ENCODE measurements around the gene CCDC191. TPM values are rescaled to one million over a fixed set of nuclear protein-coding genes. Genes with fewer than 3 reads are reported as not detected.

The CCDC191 gene
- total RNA-seq, 1 donor from 2014 or later = 15.6 TPM

DNA sequence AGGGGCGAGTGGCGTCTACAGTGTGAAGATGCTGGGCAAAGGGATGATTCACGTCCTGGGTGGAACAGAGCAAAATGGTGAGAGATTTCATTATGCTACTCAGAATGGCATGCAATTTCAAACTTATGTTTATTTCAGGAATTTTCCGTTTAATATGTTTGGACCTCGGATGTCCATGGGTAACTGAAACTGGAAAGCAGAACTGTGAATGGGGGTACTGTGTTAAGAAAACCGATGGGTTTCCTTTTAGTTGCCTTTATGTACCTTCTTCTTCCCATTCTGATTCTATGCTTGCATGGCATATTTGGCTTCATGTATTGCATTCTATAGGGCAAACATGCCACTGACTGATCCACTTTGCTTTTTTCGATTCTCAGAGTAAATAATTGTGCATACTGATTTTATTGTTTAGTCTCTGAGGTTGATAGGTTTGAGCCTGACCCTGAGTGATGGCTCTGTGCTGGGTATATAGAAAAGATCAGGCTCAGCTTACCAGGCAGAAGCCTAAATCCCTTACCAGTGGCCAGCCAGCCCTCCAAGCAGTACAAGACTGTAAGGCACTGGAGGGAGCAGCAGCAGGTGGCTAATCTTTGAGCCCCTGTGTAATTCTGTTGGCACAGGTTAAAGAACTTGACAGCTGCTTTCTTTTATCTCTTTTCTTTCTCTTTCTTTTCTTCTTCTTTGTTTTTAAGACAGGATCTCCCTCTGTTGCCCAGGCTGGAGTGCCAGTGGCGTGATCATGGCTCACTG, 4.8 kb upstream of the CCDC191 start:
- Mint-ChIP-seq H3K9me3 (ENCODE audit: low read depth) (no peaks in the 10 kb centered on the region), H3K27ac (no peak overlapping the region), H3K36me3 (ENCODE audit: insufficient read depth) (peaks cover 2% of the 10 kb centered on the region), H3K27me3 (no peaks in the 10 kb centered on the region), H3K4me1 (ENCODE audit: low read depth) (peaks cover 10% of the 10 kb centered on the region), H3K4me3 (ENCODE audit: low read depth) (no peak overlapping the region)
- DNase-seq (ENCODE audit: low spot score, unreplicated experiment) = no peak
- TF ChIP-seq, protein P1, sequence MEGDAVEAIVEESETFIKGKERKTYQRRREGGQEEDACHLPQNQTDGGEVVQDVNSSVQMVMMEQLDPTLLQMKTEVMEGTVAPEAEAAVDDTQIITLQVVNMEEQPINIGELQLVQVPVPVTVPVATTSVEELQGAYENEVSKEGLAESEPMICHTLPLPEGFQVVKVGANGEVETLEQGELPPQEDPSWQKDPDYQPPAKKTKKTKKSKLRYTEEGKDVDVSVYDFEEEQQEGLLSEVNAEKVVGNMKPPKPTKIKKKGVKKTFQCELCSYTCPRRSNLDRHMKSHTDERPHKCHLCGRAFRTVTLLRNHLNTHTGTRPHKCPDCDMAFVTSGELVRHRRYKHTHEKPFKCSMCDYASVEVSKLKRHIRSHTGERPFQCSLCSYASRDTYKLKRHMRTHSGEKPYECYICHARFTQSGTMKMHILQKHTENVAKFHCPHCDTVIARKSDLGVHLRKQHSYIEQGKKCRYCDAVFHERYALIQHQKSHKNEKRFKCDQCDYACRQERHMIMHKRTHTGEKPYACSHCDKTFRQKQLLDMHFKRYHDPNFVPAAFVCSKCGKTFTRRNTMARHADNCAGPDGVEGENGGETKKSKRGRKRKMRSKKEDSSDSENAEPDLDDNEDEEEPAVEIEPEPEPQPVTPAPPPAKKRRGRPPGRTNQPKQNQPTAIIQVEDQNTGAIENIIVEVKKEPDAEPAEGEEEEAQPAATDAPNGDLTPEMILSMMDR (IDR thresholded peaks at IDR 0.05; ENCODE audit: unreplicated experiment) = no peak

DNA sequence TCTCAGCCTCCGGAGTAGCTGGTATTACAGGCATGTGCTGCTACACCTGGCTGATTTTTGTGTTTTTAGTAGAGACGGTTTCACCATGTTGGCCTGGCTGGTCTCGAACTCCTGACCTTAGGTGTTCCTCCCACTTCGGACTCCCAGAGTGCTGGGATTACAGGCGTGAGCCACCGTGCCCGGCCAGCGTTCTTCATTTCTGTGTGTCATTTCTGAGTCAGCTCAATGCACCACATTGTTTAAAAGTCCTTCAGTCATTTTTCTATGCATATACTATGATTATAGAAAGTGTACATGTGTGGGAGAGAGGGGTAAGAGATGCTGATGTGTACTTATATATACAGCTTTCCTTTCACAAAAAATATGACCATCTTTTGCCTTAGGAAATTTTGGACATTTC, 2.3 kb upstream of the CCDC191 start:
- Mint-ChIP-seq H3K27ac (no peak overlapping the region), H3K4me1 (ENCODE audit: low read depth) (peaks cover 16% of the 10 kb centered on the region), H3K4me3 (ENCODE audit: low read depth) (peak overlapping the region; percentile 51), H3K9me3 (ENCODE audit: low read depth) (no peaks in the 10 kb centered on the region), H3K27me3 (no peaks in the 10 kb centered on the region), H3K36me3 (ENCODE audit: insufficient read depth) (no peaks in the 10 kb centered on the region)
- TF ChIP-seq, protein P1 (IDR thresholded peaks at IDR 0.05; ENCODE audit: unreplicated experiment) = no peak
- DNase-seq (ENCODE audit: low spot score, unreplicated experiment) = no peak

DNA sequence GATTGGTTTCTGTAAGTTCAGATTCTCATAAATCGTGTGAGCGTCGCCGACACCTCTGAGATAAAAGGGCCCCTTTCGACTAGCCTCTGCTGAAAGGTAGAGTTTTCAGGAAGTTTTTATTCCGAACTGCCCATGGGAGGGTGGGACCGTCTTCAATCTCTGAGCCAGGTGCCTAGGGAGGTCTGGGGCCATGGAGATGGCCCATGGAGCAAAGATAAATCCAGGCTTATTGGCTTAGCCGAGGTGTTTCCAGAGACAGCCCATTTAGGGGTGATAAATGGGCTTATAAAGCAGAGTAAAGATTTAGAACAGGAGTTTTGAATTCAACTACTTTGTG, 653 bp upstream of the CCDC191 start:
- Mint-ChIP-seq H3K9me3 (ENCODE audit: low read depth) (no peaks in the 10 kb centered on the region), H3K4me1 (ENCODE audit: low read depth) (peaks cover 16% of the 10 kb centered on the region), H3K27ac (peak overlapping the region; percentile 96), H3K4me3 (ENCODE audit: low read depth) (peak overlapping the region; percentile 94), H3K27me3 (no peaks in the 10 kb centered on the region), H3K36me3 (ENCODE audit: insufficient read depth) (no peaks in the 10 kb centered on the region)
- no peak for DNase-seq (ENCODE audit: low spot score, unreplicated experiment)
- TF ChIP-seq, protein P1 (IDR thresholded peaks at IDR 0.05; ENCODE audit: unreplicated experiment) = no peak

DNA sequence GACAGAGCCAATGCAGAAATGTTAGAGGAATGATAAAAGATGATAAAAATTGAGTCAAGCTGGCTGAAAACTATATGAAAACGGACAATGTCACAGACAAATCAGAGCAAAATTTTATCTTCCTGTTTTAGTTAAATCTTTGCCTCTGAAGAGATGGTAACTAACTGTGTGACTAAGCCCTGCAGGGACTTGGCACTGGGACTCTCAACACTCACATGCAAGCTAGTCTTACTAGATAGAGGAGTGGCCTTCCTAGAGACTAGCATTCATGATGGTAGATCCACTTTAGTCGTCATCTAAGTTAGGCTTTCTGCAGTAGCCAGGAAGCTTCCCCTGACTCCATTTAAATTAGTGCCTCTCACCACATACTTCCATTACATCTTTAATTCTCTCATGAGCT, 4.1 kb downstream of the CCDC191 start:
- Mint-ChIP-seq H3K27ac (no peak overlapping the region), H3K36me3 (ENCODE audit: insufficient read depth) (peaks cover 2% of the 10 kb centered on the region), H3K27me3 (no peaks in the 10 kb centered on the region), H3K4me1 (ENCODE audit: low read depth) (peaks cover 7% of the 10 kb centered on the region), H3K9me3 (ENCODE audit: low read depth) (no peaks in the 10 kb centered on the region), H3K4me3 (ENCODE audit: low read depth) (no peak overlapping the region)
- TF ChIP-seq, protein P1 (IDR thresholded peaks at IDR 0.05; ENCODE audit: unreplicated experiment) = no peak
- DNase-seq (ENCODE audit: low spot score, unreplicated experiment) = no peak

DNA sequence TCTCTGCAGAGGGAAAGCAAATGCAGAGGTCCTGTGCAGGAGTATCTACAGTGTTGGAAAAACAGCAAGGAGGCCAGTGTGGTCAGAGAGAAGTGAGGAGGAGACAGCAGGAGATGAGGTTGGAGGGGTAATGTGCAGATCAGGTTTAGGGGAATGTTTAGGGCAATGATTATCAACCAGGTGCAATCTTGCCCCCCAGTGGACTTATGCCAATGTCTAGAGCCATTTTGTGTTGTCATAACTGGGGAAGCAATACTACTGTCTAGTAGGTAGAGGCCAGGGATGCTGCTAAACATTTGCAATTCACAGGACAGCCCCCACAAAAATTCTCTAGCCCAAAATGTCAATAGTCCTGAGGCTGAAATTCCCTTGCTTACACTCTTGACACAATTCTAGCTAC, 13.1 kb downstream of the CCDC191 start:
- no peaks in the 10 kb centered on the region for H3K4me1 Mint-ChIP-seq (ENCODE audit: low read depth)
- H3K36me3 Mint-ChIP-seq (ENCODE audit: insufficient read depth) = peaks cover 4% of the 10 kb centered on the region
- H3K4me3 Mint-ChIP-seq (ENCODE audit: low read depth) = no peak overlapping the region
- TF ChIP-seq, protein P1 (IDR thresholded peaks at IDR 0.05; ENCODE audit: unreplicated experiment) = no peak
- DNase-seq (ENCODE audit: low spot score, unreplicated experiment) = no peak
- H3K9me3 Mint-ChIP-seq (ENCODE audit: low read depth) = no peaks in the 10 kb centered on the region
- no peak overlapping the region for H3K27ac Mint-ChIP-seq
- no peaks in the 10 kb centered on the region for H3K27me3 Mint-ChIP-seq
